Omental fat pad (tissue), 4 donors: ENCODE results near the gene CLPX. TPM values are rescaled to one million over a fixed set of nuclear protein-coding genes. Genes with fewer than 3 reads are reported as not detected.
"Not testable (repeated sequence)": the region's sequence is repeated elsewhere in the genome, so short reads cannot be mapped to it uniquely, and the experiment has no call there.

Source experiments
- ATAC-seq: fragments of 150-250 bp; one replicate; pipeline ENCODE4 v1.9.1; 2016; ENCODE audit warnings: mild to moderate bottlenecking, moderate library complexity; ENCODE audit not compliant: low FRiP score
- DNase-seq: peaks from one replicate; pipeline ENCODE4 v3.0.0-alpha.2; 2019; ENCODE audit warnings: low spot score
- CTCF ChIP-seq, 3 donors: fragments of 450-650 bp; IDR thresholded peaks; one replicate each; pipeline ENCODE4 v1.5.1; 2016 to 2017; ENCODE audit warnings: antibody characterized with exemption in 3 of 3, mild to moderate bottlenecking in 3 of 3, moderate library complexity in 2 of 3
- total RNA-seq, 4 donors: library from RNA; depleted of rRNA; stranded (reverse); fragments of >200 nt; gene quantifications; one replicate each; pipeline ENCODE4 v1.1.0, GENCODE V29; 2016

The CLPX gene
- total RNA-seq, 4 donors from 2014 or later = 30.2 to 58.8 (median 37.7) TPM

GRCh38 chr15:65154720-65155119 is 30.4 kb downstream of the CLPX start:
- TF ChIP-seq CTCF (IDR thresholded peaks at IDR 0.05) = no peak
- DNase-seq (no peak), ATAC-seq (no peak)

GRCh38 chr15:65147902-65148301 is 37.2 kb downstream of the CLPX start:
- DNase-seq = no peak
- TF ChIP-seq CTCF (IDR thresholded peaks at IDR 0.05) = no peak
- no peak for ATAC-seq

- no peak for ATAC-seq
- no peak for DNase-seq
- no peak for TF ChIP-seq CTCF (IDR thresholded peaks at IDR 0.05)
Measured at GRCh38 chr15:65146438-65146837, 38.7 kb downstream of the CLPX start.

GRCh38 chr15:65138631-65139030 is 46.5 kb downstream of the CLPX start:
- not testable (repeated sequence) for ATAC-seq

GRCh38 chr15:65137893-65138292 is 47.2 kb downstream of the CLPX start:
- ATAC-seq, DNase-seq: not testable (repeated sequence)

More at GRCh38 chr15:65138631-65139030, 46.5 kb downstream of the CLPX start:
- not testable (repeated sequence) for DNase-seq

GRCh38 chr15:65137089-65137488 is 48.1 kb downstream of the CLPX start:
- DNase-seq, ATAC-seq: not testable (repeated sequence)

- TF ChIP-seq CTCF (IDR thresholded peaks at IDR 0.05) = no peak
- ATAC-seq = no peak
- no peak for DNase-seq
Measured at GRCh38 chr15:65134538-65134937, 50.6 kb downstream of the CLPX start.

- DNase-seq = peak; percentile 78
- TF ChIP-seq CTCF (IDR thresholded peaks at IDR 0.05) = no peak
- ATAC-seq = peak; percentile 93
Measured at GRCh38 chr15:65133548-65134200, 51.5 kb downstream of the CLPX start, which contains the start of gene PDCD7. TSS of gene PDCD7 (minus strand) at chr15:65133808. CDS start at chr15:65133781, 27 bp downstream.
